ENCODE results near the gene DNMT3A.

- TF ChIP-seq CTCF (IDR thresholded peaks at IDR 0.05) (no peak), POLR2AphosphoS5 (IDR thresholded peaks at IDR 0.05) (no peak), POLR2A (IDR thresholded peaks at IDR 0.05) (no peak)
Observed at GRCh38 chr2:25284756-25285155, 57.0 kb downstream of the DNMT3A start.
